Renal pelvis (tissue), 4 donors: ENCODE data around the gene THADA. TPM values are rescaled to one million over a fixed set of nuclear protein-coding genes. Genes with fewer than 3 reads are reported as not detected.
A peak's percentile ranks its signal among the peaks of the same experiment; 100 is the strongest.

ENCODE experiments used
- DNase-seq: peaks from one replicate; pipeline ENCODE4 v3.0.0-alpha.2; 2013
- polyA plus RNA-seq, 3 donors: library from polyadenylated mRNA; unstranded; fragments of 120-200 nt; gene quantifications; one replicate each; pipeline ENCODE4 v1.2.1, GENCODE V29; 2013; ENCODE audit not compliant: insufficient read length in 3 of 3

Gene THADA
- polyA plus RNA-seq, 3 donors = 32.4 to 42.0 (median 39.2) TPM

DNA sequence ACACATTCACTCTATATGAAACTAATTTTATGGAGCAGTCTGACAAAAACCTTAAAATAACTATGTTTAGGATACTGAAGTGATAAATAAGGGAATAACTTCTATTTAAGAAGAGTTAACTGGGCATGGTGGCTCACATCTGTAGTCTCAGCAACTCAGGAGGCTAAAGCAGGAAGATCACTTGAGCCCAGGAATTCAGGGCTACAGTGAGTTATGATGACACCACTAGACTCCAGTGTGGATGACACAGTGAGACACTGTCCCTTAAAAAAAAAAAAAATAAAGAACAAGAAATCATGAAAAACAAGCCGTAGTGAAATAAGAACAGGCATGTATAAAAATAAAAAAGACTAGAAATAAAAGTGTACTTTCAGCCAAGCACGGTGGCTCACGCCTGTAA is 82.0 kb downstream of the THADA start:
- DNase-seq = no peak

DNA sequence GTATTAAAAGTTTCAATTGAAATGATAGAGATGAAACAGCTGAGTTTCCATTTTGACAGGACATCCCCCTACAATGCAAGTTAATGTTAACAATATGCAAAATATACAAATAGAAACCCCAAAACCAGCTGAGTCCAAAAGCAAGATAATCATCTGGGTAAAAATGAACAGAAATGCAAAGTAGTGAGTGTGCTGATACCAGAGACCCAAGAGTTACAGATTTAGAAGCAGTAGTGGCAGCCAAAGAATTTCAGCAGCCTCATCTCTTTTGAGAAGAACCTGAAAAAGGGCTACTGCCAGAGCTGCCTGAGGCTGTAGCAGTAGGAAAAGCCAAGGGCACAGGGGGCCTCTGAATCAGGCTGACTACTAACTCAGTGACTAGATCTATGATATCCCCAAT is 82.6 kb downstream of the THADA start:
- no peak for DNase-seq

DNA sequence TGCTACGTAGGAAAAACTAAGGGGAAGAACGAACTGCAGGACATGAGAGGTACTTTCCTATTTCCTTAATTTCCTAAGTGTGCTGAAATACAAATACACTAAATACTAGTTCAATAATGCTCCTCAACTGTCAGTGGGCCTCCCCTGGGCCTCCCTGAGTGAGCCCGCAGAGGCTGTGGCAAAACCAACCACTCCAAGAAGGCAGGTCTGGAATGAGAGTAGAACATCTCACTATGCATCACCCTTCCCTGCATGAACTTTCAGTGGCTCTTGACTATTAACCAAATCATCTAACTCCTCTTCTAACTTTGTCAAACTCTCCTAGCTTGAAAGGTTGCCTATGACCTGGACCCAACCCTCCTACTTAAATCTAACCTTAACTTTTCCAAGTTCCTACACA is 84.6 kb downstream of the THADA start:
- DNase-seq = no peak

DNA sequence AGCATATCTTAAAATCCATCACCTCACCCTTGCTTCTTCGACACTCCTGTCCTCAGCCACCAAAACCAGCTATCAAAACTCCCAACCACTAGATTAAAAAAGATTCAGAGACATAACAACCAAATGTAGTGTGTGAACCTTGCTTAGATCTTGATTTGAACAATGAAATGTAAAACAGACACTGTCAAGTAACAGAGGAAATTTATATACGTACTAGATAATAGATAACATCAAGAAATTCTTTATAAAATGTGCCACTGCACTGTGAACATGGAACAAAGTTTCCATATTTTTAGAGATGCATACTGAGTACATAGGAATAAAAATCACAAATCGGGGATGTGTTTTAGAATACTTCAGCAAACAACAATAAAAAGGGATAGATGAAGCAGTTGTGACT is 86.0 kb downstream of the THADA start:
- no peak for DNase-seq

DNA sequence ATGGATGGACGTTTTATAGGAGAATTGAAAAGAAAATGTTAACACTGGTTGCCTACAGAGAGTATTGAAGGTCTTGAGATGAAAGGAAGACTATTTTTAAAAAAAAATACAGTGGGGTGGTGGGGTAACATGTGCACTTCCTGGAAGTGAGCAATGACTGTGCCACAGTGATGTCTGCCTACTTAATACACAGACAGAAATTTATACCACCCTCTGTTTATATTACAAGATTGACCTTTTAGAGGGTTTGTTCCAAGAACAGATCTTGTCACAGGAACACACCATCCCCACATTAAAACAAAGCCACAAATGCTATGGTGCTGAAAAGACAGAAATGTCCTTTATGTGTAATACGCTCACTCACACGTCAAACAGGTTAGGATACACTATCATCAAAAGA is 87.6 kb downstream of the THADA start:
- no peak for DNase-seq

DNA sequence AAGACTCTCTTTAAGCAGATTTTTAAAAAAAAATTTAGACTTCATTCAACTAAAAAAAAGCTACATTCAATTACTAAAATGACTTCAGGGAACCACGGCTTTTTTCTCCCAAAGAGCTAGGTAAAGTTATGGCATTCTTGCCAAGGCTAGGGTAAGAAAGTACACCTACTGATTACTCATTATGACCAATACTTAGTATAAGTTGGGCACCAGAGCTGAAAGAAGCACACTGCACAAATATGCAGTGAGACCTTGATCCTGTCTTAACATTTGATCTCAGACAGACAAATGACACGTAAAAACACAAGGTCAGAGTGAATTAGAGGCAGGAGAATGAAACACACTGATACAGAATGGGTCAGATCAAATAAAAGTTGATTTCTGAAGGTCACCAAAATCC is 88.7 kb downstream of the THADA start:
- DNase-seq = no peak

DNA sequence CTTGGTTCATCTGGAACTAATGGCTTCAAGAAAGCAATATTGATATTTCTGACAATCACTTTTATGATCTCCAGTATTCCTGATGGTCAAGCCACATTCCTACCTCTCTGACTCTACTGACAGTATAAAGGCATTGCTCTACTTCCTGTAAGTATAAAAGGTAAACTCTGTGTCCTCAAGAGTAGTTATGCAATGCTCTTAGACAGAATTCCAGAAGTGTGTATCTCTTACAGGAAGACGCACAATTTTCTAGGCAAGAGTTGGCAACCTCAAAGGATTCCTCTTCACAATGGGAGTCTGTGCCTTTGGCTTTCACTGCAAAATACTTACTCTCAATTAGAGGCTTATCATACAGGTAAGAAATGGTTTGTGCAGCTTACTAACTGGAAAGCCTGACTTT is 100.1 kb downstream of the THADA start:
- DNase-seq = no peak

DNA sequence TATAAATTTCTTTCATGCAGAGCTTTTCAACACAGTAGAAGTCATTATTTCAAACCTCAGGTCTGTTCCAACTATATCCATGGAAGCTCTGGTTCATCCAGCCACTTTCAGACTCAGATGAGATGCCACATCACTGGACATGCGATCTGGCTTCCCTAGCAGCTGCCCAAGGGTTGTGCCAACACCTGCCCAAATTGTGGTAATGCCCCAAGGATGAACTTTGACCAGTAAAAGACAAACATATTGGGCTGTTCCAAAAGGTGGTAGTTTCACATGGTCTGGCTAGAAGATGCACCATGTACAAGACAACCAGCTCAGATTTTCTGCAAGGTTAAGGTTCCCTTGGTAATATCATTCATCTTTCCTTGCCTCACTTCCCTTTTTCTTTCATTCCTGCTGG is 101.9 kb downstream of the THADA start:
- no peak for DNase-seq

DNA sequence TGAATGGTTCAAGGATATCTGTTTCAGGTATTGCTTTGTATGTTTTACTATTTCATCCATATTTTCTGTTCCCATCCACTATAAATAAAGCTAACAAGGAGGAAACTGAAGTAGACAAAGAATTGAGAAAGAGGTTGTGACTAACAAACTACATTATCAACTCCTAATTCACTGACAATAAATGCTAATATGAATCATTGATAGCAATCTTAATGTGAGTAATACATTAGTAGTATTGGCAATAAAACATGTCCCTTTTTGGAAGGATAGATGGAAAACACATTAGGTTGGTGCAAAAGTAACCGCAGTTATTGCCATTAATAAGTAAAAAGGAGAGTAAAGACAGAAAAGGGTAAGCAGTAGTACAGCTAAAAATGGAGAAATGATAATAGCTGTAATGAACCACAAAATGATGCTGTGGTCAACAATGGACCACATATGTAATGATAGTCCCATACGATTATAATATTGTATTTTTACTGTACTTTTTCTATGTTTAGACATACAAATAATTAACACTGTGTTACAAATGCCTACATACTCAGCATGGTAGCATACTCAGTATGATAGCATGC is 104.7 kb downstream of the THADA start:
- DNase-seq = no peak

DNA sequence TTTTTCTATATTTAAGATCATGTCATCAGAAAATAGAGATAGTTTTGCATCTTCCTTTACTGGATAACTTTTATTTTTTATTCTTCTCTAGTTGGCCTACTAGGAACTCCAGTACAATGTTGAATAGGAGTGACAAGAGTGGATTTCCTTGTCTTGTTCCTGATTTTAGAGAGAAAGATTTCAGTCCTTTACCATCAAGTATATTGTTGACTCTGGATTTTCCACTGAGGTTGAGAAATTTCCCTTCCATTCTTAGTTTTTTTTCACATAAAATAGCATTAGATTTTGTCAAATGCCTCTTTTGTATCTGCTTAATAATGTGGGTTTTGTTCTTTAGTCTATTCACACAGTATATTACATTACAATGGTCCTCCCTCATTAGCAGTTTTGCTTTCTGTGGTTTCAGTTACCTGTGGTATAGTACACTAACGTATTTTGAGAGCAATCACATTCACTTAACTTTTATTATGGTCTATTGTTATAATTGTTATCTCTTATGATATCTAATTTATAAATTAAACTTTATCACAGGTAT is 105.5 kb downstream of the THADA start:
- DNase-seq = no peak

DNA sequence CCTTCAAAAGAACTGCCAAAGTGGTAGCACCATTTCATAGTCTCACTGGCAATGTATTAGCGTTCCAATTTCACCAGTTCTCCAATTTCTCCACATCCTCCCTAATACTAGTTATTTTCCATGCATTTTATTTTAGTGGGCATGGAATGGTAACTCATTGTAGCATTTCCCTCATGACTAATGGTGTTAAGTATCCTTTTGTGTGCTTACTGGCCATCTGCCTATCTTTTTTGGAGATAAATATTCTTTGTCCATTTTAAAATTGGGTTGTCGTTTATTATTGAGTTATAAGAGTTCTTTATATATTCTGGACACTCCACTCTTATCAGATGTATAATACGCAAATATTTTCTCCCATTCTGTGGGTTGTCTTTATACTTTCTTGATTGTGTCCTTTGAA is 107.1 kb downstream of the THADA start:
- DNase-seq = no peak

DNA sequence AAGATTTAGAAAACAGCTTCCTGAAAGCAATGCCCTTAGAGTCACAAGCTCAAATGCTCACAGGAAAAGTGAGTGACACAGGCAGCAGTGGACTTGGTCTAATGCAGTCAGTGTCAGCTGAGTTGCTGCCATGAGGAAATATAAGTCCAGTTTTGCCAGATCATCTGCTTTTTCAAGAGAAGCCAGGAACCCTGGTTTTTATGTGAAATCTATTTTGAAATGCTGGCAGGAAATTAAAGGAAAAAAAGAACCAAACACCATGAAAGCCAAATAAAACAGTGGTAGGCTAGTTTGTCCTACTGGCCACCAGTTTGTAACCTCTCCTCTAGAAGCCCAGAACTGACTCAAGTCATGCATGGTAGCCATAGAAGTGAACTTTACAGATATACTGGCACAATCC is 109.2 kb downstream of the THADA start:
- DNase-seq = no peak

DNA sequence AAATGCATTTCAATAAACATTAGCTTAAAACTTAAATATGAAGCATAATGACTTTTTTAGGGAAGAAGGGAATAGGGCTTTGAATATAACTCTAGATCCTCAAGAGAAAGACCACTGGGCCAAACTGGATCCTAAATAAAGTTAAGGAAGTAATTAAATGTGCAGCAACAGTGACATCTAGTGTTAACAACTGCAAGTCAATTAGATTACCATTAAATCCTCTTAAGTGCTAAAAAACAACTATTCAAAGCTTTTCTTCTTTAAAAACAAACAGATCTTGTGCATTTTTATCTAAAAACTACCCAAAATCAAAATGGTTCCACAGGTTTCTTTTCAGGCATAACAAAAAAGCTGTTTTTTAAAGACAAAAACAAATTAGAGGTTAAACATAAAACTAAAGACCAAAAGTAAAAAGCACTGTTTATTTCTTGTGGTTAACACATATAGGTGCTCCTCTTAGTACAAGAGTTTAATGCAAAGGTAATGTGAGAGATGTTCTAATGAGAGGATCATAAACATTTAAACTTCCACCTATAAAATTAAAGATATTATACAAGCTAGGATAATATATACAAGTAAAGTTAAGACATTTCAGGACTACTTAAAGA is 111.4 kb downstream of the THADA start:
- peak; percentile 88 for DNase-seq

DNA sequence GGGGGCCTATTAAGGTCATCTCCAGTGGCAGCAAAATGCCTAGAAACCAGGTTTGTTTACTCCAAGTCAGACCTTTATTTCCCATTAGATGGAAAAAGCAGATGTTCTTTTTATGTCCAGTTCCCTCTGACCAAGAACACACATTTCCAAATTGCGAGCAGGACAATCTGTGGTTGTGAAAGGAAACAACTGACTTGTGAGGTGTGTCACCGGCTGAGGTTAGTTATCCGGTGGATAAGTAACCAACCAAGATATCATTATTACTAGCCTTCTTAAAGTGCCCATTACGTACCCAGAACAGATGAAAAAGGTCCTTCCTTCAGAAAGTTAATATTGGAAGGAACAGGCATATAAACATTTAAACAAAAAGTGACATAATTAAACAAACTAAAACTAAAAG is 112.9 kb downstream of the THADA start:
- no peak for DNase-seq

DNA sequence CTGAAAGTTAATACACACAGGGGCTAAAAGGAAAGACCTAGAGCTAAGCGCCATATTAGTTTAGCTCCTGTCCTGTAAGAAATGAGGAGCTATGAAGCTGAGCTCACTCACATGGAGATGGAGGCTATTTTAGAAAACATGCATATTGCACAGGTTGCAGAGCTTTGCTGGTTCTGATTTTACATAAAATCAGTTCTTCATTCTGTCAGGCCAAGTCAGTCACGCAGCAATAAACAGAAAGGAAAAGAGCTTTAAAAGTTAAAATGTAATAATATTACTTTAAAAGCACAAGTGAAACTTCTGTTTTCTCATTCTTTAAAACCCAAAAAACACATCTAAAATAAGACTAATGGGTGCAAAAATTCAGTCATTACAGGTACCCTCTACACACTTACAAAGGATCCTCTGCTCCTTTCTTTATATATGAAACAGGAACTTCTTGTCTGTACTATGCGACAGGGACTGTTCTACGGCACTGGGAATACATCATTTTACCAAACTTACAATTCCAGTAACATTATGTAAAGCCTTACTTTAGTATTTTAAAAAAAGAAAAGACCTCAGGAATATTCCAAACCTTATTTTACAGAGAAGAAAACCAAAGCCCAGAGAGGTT is 113.8 kb downstream of the THADA start:
- DNase-seq = no peak

DNA sequence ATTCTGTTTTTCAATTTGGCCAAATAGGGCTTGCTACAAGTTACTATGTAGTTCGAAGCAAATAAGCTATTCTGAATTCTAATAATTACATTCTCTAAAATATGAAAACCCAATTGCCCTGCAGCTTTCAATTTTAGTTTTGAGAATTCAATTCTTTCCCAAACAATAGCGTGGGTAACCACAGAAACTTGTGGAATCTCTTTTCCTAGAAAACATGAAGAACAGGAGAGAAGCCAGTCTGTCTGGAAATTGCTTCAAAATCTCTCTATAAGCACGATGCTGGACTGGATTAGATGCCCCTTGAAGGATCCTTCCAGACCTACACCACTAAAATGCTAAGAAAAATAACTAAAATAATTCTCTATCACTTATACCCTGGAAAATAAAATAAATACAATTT is 115.0 kb downstream of the THADA start:
- DNase-seq = no peak

DNA sequence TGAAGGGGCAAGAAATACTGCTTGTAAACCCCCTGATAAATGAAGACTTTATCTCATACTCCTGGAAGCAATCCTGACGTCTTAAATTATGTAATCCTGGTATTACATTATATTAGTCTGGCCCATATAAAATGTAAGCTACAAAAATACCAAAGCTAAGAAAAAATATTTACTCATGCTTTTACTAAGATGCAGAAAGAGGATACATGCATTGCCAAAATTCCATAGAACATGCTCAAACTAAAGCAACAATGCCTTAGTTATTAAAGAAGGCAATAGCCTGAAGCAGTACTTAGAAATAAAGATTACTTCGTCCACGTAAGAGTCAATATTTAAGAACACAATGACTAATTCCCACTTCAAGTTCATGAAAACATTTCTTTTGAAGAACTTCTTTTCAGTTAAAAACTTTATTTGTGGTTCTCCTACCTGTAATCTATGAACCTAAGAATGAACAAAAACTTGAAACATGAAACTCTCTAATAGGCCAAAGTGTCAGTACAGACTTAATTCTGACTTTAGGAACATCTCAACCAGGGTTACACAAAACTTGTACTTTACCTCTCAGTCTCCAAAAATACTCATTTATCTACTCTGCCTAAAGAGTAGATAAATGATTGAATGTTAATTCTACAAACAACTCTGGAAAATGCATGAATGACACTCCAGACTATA is 117.3 kb downstream of the THADA start:
- no peak for DNase-seq

DNA sequence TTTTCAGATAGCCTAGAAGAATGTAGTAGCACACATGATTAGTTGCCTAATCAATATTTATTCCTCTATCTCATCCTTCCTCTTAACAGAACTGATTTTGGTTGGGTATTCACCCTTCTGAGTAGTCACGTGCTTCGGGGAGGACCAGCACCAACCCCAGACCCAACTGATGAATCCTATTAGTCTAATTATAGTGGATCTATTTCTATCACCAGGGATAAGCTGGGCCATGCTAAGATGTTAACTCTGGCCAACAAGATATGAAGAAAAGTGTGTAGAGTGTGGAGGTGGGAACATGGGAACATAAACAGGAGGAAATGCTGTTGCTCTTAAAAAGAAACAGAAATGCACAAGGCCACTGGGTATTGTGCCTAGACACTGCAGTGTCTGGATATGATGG is 119.9 kb downstream of the THADA start:
- no peak for DNase-seq

DNA sequence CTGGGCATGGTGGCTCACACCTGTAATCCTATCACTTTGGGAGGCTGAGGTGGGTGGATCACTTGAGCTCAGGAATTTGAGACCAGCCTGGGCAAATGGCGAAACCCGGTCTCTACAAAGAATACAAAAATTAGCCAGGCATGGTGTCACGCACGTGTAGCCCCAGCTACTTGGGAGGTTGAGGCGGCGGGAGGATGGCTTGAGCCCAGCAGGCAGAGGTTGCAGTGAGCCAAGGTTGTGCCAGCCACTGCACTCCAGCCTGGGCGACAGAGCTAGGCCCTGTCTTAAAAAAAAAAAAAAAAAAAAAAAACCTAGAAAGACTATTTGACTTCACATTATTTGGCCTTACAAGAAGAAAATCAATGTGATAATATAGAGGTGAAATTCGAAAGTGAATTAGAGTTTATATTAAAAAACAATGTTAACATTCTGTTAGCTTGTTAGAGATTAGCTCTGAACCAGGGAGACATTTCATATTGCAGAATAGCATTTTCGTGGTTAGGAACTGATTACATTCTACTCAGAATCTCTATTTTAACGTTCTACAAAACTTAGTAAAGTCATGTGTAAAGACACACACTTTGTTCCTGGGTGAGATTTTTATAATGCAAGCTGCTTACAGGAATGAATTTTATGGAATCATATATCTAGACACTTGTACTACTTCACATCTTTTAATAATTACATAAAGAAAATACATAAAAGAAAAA is 120.5 kb downstream of the THADA start:
- DNase-seq = no peak

DNA sequence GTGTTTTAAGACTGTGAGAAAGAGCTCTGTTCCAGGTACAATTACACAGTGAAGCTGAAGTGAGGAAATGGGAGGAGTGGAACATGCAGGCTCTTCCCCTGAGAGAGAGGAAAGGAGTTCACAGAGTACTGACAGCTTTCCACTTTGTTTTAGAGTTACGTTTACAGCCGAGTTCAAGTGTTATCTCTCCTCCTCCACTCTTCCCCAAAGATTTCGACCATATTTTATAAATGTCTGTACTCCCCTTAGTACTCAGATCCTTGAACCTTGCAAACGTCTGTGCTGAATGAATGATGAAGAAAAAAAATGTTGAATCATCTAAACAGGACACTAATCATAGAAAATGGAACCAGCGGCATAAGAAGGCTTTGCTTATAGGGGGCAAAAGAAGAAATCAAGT is 121.6 kb downstream of the THADA start:
- no peak for DNase-seq

DNA sequence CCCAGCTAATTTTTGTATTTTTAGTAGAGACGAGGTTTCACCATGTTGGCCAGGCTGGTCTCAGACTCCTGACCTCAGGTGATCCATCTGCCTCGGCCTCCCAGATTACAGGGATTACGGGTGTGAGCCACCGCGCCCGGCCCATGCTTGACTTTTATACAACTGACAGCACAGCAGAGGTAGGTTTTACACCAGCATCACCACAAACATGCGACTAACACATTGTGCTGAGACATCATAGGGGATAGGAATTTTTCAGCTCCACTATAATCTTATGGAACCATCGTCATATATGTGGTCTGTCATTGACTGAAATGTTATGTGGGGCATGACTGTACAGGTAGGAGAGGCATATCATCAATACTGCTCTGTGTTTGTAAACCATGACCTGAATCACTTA is 122.1 kb downstream of the THADA start:
- no peak for DNase-seq

DNA sequence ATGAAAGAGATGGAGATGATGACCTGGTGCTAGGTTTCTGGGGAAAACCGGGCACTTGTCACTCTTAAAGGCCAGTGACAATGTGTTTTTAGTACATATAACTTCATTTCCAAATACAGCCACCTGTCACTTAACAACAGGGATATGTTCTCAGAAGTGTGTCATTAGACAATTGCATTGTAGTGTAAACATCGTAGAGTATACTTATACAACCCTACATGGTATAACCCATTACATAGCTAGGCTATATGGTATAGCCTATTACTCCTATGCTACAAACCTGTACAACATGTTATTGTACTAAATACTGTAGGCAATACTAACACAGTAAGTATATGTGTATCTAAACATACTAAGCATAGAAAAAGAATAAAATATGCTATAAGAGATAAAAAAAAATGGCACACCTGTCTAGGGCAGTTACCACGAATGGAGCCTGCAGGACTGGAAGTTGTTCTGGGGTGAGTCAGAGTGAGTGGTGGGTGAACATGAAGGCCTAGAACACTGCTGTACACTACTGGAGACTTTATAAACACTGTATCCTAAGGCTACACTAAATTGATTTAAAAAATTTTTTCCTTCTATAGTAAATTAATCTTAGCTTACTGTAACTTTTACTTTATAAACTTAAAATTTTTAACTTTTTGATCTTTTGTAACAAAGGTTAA is 123.2 kb downstream of the THADA start:
- DNase-seq = no peak
